Urothelium cell line (cell line): ENCODE measurements around the gene ANKRD29.
"Not testable (repeated sequence)": the region's sequence is repeated elsewhere in the genome, so short reads cannot be mapped to it uniquely, and the experiment has no call there.

Source experiments
- DNase-seq: peaks from one replicate; pipeline ENCODE4 v3.0.0; 2011; ENCODE audit warnings: low spot score, mixed read lengths
- FAIRE-seq: peaks from 2 replicates; lab custom pipeline; 2011; peaks lifted over from hg19 to GRCh38; lab: Jason Lieb, UNC

The ANKRD29 gene

DNA sequence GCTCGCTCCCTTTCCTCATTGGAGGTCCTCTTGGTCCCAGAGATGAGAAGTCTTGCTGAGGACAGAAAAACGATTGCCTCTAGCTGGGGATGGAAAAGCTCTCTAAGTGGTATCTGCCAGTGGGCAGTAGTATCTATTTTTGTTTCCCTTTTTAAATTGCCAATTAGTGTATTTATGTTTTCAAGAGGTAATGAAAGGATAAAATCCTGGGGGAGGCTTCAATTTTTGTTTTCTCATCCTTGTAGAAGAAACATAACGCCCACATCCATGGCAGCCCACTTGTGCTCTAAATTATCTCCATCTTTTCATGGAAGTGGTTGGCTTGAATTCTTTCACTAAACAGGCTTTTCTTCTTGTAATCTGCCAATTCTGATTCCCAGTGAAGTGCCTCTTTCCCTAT is 14.3 kb downstream of the ANKRD29 start:
- DNase-seq (no peak), FAIRE-seq (no peak)

DNA sequence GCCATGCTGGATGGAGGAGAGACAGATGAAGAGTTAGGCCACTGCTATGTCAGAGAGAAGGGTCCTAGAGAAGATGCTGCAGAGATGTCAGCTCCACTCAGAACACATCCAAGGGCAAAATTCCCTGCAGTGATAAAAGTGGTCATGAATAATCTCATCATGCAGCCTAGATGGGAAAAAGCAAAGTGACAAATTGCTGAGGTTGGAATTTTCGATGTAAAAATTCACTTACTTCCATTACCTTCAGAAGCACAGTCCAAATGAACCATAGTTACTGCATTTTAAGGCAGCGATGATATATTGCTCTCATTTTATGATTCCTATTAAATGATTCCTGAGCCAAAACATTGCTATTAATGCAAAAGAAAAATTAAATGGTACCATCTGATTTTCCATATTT is 16.4 kb downstream of the ANKRD29 start:
- no peak for FAIRE-seq
- no peak for DNase-seq

DNA sequence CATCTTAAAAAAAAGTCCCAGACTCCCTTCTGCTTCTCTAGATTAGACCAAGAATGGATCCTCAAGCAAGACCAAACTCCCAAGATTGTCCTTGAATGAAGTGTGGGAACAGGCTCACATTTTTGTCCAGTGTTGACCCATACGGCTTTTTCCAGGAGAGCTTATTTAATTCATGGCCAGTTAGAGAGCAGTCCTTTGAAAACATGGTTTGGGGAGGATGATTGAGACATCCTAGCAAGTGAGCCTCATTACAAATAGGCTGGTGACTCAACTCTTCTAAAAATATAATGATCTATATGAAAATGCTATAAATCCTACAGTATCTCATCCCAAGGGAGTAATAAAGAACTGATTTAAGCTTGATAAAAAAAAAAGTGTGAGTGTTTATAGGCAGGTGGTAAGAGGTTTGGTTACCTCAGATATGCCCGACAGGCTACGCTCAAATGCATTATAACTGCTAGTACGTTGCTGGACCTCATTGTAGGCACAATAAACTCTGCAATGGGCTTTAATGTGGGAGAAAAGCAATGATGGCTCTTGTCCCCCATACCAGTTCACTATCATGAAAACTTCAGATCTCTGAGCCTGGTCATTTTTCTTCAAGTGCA is 17.0 kb downstream of the ANKRD29 start:
- FAIRE-seq (no peak), DNase-seq (no peak)

DNA sequence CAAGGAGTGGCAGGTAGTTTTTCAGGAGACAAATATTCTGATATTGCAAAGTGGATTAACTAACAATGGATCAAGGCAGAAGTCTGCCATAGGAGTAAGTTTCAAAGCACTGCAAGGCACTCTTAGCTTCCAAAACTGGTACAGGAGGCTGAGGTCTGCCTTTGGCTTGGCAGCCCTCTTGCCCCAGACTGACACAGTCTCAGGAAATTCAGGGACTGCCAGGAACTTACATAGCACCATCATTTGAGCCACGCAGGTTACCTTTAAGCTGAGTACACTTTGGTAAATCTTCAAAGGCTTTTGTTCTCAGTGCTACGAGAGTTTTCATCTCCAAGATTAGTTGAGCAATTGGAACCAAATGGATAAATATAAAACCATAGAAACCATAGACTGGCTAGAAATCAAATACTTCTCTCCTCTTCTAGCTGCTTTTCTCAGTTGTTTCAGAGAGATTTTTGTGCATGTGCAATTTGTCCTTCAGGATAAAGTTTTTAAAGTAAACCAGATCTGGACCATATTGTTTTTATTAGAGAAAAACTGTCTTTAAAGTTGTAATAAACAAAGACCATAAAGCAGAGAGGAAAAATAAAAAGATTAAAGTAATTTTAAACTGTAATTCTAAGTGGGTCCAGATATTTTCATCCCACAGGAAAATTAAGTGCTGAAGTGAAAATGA is 18.8 kb downstream of the ANKRD29 start:
- FAIRE-seq = no peak
- no peak for DNase-seq

DNA sequence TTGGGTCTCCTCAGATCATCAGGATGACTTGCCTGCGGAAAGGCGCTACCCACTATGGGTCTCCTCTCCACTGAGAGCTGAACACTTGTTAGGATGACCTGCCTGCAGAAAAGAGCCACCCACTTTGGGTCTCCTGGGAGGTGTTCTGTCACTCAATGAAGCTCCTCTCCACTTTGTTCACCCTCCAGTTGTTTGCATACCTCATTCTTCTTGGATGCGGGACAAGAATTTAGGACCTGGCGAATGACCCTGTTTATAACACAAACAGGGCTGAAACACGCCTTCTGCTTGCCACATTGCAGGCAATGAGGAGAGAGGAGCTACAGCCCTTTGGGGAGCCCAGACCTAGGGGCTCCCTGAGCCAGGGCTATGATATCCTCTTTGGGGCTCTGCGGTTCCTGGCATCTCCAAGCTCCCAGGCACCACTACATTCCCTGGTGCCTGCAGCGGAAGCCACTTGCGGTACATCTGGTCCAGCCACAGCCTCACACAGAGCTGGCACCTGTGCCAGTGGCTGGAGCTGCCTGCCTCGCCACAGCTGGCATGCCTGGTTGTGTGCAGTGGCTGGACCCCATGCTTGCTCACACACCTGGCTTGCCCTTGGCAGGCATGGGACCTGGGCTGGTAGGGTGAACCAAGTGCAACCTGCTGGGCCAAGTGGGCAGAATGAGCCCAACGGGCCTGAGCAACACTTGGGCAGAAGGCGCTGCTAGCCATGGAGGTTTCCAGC is 20.6 kb downstream of the ANKRD29 start:
- no peak for FAIRE-seq
- no peak for DNase-seq

GRCh38 chr18:23641143-23641720 is 21.5 kb downstream of the ANKRD29 start:
- no peak for FAIRE-seq
- DNase-seq = no peak

DNA sequence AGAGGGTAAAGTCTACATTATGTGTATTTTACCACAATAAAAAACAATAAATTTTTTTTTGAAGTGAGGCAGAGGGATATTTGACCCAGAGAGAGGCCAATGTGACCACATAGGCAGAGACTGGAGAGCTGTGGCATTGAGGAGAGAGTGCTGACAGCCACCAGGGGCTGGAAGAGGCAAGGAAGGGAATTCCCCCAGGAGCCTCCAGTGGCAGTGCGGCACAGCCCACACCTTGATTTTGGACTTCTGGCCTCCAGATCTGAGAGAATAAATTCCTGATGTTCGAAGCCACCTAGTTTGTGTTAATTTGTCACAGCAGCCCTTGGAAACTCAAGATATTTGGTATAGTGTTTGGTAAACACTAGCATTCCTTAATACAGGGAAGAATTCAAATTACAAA is 22.7 kb downstream of the ANKRD29 start:
- DNase-seq (no peak), FAIRE-seq (no peak)

- not testable (repeated sequence) for DNase-seq, FAIRE-seq
Measured at GRCh38 chr18:23636433-23636832, 26.3 kb downstream of the ANKRD29 start.

DNA sequence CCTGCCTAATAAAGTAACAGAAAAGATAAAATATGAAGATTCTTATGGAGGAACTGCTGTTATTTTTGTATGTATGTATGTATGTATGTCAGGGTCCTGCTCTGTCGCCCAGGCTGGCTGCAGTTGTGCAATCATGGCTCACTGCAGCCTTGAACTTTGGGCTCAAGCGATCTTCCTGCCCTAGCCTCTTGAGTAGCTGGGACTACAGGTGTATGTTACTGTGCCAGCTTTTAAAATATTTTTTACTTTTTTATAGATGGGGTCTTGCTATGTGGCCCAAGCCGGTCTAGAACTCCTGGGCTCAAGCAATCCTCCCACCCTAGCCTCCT is 26.7 kb downstream of the ANKRD29 start:
- DNase-seq (no peak), FAIRE-seq (no peak)

DNA sequence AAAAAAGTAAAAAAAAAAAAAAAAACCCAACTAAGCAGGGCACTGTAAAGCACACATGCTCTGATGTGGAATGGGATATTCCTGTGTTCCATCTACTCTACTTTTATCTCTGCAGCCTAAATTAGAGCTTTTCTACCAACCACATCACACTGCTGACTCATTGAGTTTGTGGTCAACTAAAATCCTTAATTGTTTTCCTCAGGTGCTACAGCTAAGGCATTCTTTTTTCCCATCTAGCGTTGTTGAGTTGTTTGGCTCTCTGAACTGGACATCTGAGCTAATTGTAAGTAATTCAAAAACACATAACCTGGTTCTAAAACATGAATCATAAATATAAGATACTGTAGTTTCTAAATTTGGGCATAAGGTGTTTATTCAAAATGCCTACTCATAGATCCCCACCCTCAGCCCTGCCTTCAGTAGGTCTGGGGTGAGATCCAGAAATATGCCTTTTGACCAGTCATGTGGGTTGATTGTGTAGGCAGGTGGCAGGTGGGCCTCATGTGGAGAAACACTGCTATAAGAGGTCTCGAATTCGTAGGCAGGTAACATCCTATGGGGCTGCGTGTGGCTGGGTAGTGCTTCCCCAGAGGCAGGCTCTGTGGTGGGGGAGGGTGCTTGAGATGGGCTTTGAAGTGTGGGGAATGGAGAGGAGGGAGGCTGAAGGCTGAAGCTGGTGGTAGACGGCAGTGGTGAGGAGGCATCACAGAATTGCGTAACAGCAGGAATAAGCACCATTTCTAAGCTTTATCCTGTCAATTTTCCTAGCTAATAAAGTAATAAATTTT is 27.2 kb downstream of the ANKRD29 start:
- DNase-seq (peak; percentile 6), FAIRE-seq (no peak)

GRCh38 chr18:23634692-23635091 is 28.0 kb downstream of the ANKRD29 start:
- FAIRE-seq (no peak), DNase-seq (no peak)

DNA sequence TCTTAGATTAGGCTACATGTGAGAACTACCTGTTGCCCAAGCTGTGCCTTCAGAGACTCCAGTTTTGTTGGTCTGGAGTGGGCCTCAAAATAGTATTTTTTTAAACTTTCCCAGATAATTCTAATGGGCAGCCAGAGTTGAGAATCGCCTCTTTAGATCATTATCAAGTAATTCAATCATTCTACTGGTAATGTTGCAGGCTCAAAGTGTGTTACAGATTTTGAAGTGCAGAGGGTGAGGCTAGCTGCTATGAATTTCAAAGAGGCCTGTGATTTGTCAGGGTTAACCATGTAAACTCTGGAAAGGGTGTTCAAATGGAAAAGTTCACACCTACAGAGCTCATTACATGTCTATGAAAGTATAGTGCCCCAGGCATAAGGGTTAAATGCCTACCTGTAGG is 30.1 kb downstream of the ANKRD29 start:
- FAIRE-seq (no peak), DNase-seq (no peak)

- DNase-seq (no peak), FAIRE-seq (no peak)
Measured at GRCh38 chr18:23631746-23632145, 31.0 kb downstream of the ANKRD29 start.

- no peak for FAIRE-seq
- no peak for DNase-seq
Measured at GRCh38 chr18:23631312-23631711, 31.4 kb downstream of the ANKRD29 start.

- FAIRE-seq (no peak), DNase-seq (no peak)
Measured at GRCh38 chr18:23629444-23629946, 33.2 kb downstream of the ANKRD29 start.

GRCh38 chr18:23627970-23628369 is 34.7 kb downstream of the ANKRD29 start:
- DNase-seq (no peak), FAIRE-seq (no peak)

GRCh38 chr18:23627321-23627720 is 35.4 kb downstream of the ANKRD29 start:
- FAIRE-seq (no peak), DNase-seq (peak; percentile 10)

GRCh38 chr18:23626451-23627279 is 36.0 kb downstream of the ANKRD29 start:
- DNase-seq (no peak), FAIRE-seq (no peak)

DNA sequence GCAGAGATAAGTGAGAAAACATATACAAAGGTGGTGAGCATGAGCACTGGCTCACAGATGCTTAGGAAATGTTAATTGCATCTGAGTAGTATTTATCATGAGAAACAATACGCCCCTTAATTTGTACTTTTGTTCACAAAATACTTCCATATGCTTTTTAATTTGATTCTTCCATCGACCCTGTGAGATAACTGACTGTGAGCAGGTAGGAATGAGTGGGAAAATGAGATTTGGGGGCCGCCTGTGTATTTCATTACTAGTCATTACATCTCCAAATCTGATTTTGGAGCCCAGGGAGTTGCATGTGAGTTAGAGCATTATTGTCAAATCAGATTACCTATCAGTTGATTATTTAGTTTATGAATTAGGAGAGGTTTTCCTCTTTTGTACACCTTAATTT is 39.7 kb downstream of the ANKRD29 start:
- FAIRE-seq (no peak), DNase-seq (no peak)

DNA sequence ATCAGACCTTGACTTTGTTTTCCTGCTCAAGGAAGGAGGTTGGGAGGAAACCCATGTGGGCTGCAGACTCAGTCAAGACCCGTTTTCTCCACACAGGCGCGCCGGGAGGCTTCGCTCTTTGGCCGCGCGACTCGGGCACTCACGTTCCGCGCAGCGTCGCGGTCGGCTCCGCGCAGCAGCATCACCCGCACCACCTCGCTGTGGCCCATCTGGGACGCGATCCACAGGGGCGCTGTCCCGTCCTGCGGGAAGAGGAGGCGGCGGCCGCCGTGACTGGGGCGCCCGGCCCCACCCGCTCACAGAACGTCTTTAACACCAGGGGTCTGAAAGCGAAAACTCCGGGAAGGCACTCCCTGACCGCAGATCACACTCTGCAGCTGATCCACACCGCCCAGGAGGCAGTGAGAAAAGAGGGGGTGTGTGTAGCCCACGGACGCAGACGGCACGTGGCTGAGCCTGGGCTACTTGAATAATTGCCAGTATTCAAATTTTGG is 43.3 kb downstream of the ANKRD29 start:
- FAIRE-seq = no peak
- DNase-seq = no peak
